H9 (cell line): ENCODE data around the gene TAF15. TPM values are rescaled to one million over a fixed set of nuclear protein-coding genes. Genes with fewer than 3 reads are reported as not detected.

Experiments
- DNase-seq: peaks from one replicate; pipeline ENCODE4 v3.0.0-alpha.2; 2017
- H2AFZ ChIP-seq: one replicate; pipeline ENCODE4 v1.6.1; 2013; ENCODE audit warnings: mild to moderate bottlenecking, low read length, control low read depth, moderate library complexity
- H2AK5ac ChIP-seq: 2 replicates; pipeline ENCODE4 v1.6.1; 2013; ENCODE audit warnings: low read length, control low read depth, mixed read lengths; ENCODE audit not compliant: insufficient read length
- H2BK120ac ChIP-seq: one replicate; pipeline ENCODE4 v1.6.1; 2013; ENCODE audit warnings: low read depth, mild to moderate bottlenecking, low read length, control low read depth, inconsistent platforms; ENCODE audit not compliant: poor library complexity, severe bottlenecking
- H2BK12ac ChIP-seq: 2 replicates; pipeline ENCODE4 v1.6.1; 2013; ENCODE audit warnings: low read length, control low read depth, mixed read lengths, low read depth; ENCODE audit not compliant: insufficient read length
- H2BK15ac ChIP-seq: 2 replicates; pipeline ENCODE4 v1.6.1; 2013; ENCODE audit warnings: low read depth, low read length, control low read depth
- H2BK20ac ChIP-seq: one replicate; pipeline ENCODE4 v1.6.1; 2013; ENCODE audit warnings: low read depth, mild to moderate bottlenecking, low read length, control low read depth, inconsistent platforms; ENCODE audit not compliant: poor library complexity, severe bottlenecking
- H2BK5ac ChIP-seq: 2 replicates; pipeline ENCODE4 v1.6.1; 2013; ENCODE audit warnings: low read length, control low read depth, mixed read lengths; ENCODE audit not compliant: insufficient read length
- H3K14ac ChIP-seq: 2 replicates; pipeline ENCODE4 v1.6.1; 2013; ENCODE audit warnings: low read length, control low read depth; ENCODE audit not compliant: insufficient read depth
- H3K18ac ChIP-seq: 2 replicates; pipeline ENCODE4 v1.6.1; 2013; ENCODE audit warnings: low read depth, mild to moderate bottlenecking, mixed read lengths, low read length, control low read depth; ENCODE audit not compliant: insufficient read length
- H3K23ac ChIP-seq: 2 replicates; pipeline ENCODE4 v1.6.1; 2013; ENCODE audit warnings: low read length, control low read depth, mixed read lengths, low read depth; ENCODE audit not compliant: insufficient read length
- H3K23me2 ChIP-seq: 2 replicates; pipeline ENCODE4 v1.6.1; 2013; ENCODE audit warnings: low read depth, mild to moderate bottlenecking, mixed read lengths, low read length, control low read depth; ENCODE audit not compliant: insufficient read length, poor library complexity, severe bottlenecking
- H3K27ac ChIP-seq: 2 replicates; pipeline ENCODE4 v1.5.1; 2013; ENCODE audit warnings: low read length, control low read depth, mixed read lengths, low read depth; ENCODE audit not compliant: insufficient read length
- H3K27me3 ChIP-seq: 2 replicates; pipeline ENCODE4 v1.6.1; 2013; ENCODE audit warnings: low read length, control low read depth, inconsistent platforms; ENCODE audit not compliant: insufficient read depth
- H3K4ac ChIP-seq: 2 replicates; pipeline ENCODE4 v1.6.1; 2013; ENCODE audit warnings: low read depth, mild to moderate bottlenecking, control low read depth, inconsistent platforms, low read length, moderate library complexity
- H3K4me1 ChIP-seq: 2 replicates; pipeline ENCODE4 v1.6.1; 2013; ENCODE audit warnings: low read length, control low read depth, inconsistent platforms; ENCODE audit not compliant: insufficient read depth
- H3K4me2 ChIP-seq: 2 replicates; pipeline ENCODE4 v1.6.1; 2013; ENCODE audit warnings: low read length, control low read depth, mixed read lengths; ENCODE audit not compliant: insufficient read length, insufficient read depth
- H3K56ac ChIP-seq: 2 replicates; pipeline ENCODE4 v1.6.1; 2013; ENCODE audit warnings: low read depth, mild to moderate bottlenecking, mixed read lengths, low read length, control low read depth; ENCODE audit not compliant: insufficient read length
- H3K79me1 ChIP-seq: 2 replicates; pipeline ENCODE4 v1.6.1; 2013; ENCODE audit warnings: low read depth, mild to moderate bottlenecking, moderate library complexity, low read length, control low read depth, inconsistent platforms; ENCODE audit not compliant: insufficient read depth, poor library complexity, severe bottlenecking
- H3K79me2 ChIP-seq: 2 replicates; pipeline ENCODE4 v1.6.1; 2013; ENCODE audit warnings: low read length, control low read depth, inconsistent platforms; ENCODE audit not compliant: insufficient read depth
- H3K9ac ChIP-seq: 2 replicates; pipeline ENCODE4 v1.6.1; 2013; ENCODE audit warnings: low read length, control low read depth, mixed read lengths; ENCODE audit not compliant: insufficient read length; ENCODE audit errors: extremely low read depth
- H3K9me3 ChIP-seq: one replicate; pipeline ENCODE4 v1.6.1; 2013; ENCODE audit warnings: low read depth, low read length, inconsistent platforms; ENCODE audit not compliant: control insufficient read depth
- H3T11ph ChIP-seq: one replicate; pipeline ENCODE4 v1.6.1; 2013; ENCODE audit warnings: mild to moderate bottlenecking, low read length, control low read depth, inconsistent platforms
- H4K20me1 ChIP-seq: one replicate; pipeline ENCODE4 v1.6.1; 2013; ENCODE audit not compliant: control insufficient read depth, insufficient read length, insufficient read depth
- H4K5ac ChIP-seq: 2 replicates; pipeline ENCODE4 v1.6.1; 2013; ENCODE audit warnings: low read depth, mild to moderate bottlenecking, mixed read lengths, low read length, control low read depth; ENCODE audit not compliant: insufficient read length
- H4K8ac ChIP-seq: replicated peaks from 2 replicates; pipeline ENCODE4 v1.6.1; 2013; ENCODE audit warnings: low read length, control low read depth, mixed read lengths, low read depth; ENCODE audit not compliant: insufficient read length
- H4K91ac ChIP-seq: 2 replicates; pipeline ENCODE4 v1.6.1; 2013; ENCODE audit warnings: low read depth, mild to moderate bottlenecking, moderate library complexity, mixed read lengths, low read length, control low read depth; ENCODE audit not compliant: insufficient read length
- H3K27ac Mint-ChIP-seq, 3 experiments: 2 replicates in 2 of 3; 3 replicates in 1 of 3; pipeline ENCODE4 v1.8.0; 2020 to 2021; ENCODE audit warnings: mixed read lengths in 3 of 3, mild to moderate bottlenecking in 1 of 3, moderate library complexity in 1 of 3
- H3K27me3 Mint-ChIP-seq: 2 replicates; pipeline ENCODE4 v1.8.0; 2021; ENCODE audit warnings: low read depth, mild to moderate bottlenecking, moderate library complexity, mixed read lengths
- H3K36me3 Mint-ChIP-seq, 3 experiments: 2 replicates in 2 of 3; 3 replicates in 1 of 3; pipeline ENCODE4 v1.8.0; 2020 to 2021; ENCODE audit warnings: low read depth in 3 of 3, mixed read lengths in 3 of 3; ENCODE audit not compliant: insufficient read depth in 1 of 3
- H3K4me1 Mint-ChIP-seq, 2 experiments: 2 replicates each; pipeline ENCODE4 v1.8.0; 2020; ENCODE audit warnings: mixed read lengths in 2 of 2
- H3K4me3 Mint-ChIP-seq, 2 experiments: 2 replicates in 1 of 2; 3 replicates in 1 of 2; pipeline ENCODE4 v1.8.0; 2020 to 2021; ENCODE audit warnings: mild to moderate bottlenecking in 2 of 2, mixed read lengths in 2 of 2, moderate library complexity in 1 of 2
- H3K9me3 Mint-ChIP-seq, 2 experiments: 2 replicates in 1 of 2; 3 replicates in 1 of 2; pipeline ENCODE4 v1.8.0; 2020; ENCODE audit warnings: mild to moderate bottlenecking in 2 of 2, mixed read lengths in 2 of 2, moderate library complexity in 1 of 2
- CTCF ChIP-seq: fragments of 200-600 bp; sonication (generic); conservative IDR thresholded peaks from 3 replicates; pipeline ENCODE4 v1.8.0; 2021; ENCODE audit warnings: antibody characterized with exemption, mild to moderate bottlenecking
- WGBS: extraction: QIAGEN DNeasy Blood & Tissue Kit; methylation state at CpG from one replicate; pipeline ENCODE4 v1.1.7; 2013; ENCODE audit warnings: missing lambda C conversion rate, low lambda C conversion rate, mixed read lengths; ENCODE audit not compliant: insufficient read length; ENCODE audit errors: extremely low coverage; 5-methylcytosine and 5-hydroxymethylcytosine counted together
- total RNA-seq: library from RNA; stranded (reverse); gene quantifications from 2 replicates; pipeline ENCODE4 v1.2.1, GENCODE V29; 2021

The TAF15 gene
- total RNA-seq, 1 experiment from 2014 or later, result 304 TPM

- Histone ChIP-seq H2BK12ac (no peak overlapping the region), H4K5ac (no peak overlapping the region), H3K27me3 (no peaks in the 10 kb centered on the region), H2AK5ac (no peak overlapping the region), H3K14ac (no peak overlapping the region), H3K18ac (no peak overlapping the region), H4K8ac (no peak overlapping the region), H3T11ph (no peak overlapping the region), H2BK15ac (no peak overlapping the region), H3K79me2 (no peaks in the 10 kb centered on the region), H3K79me1 (no peaks in the 10 kb centered on the region), H2AFZ (no peak overlapping the region), H3K9me3 (no peaks in the 10 kb centered on the region), H3K4me2 (no peak overlapping the region), H4K20me1 (no peaks in the 10 kb centered on the region), H3K23ac (no peak overlapping the region), H3K23me2 (no peaks in the 10 kb centered on the region), H2BK5ac (no peak overlapping the region), H4K91ac (no peak overlapping the region), H3K27ac (no peak overlapping the region), H3K4me1 (peaks cover 3% of the 10 kb centered on the region; the same call in 1 of the 2 replicates), H3K56ac (no peak overlapping the region), H3K9ac (no peak overlapping the region), H2BK120ac (no peak overlapping the region), H2BK20ac (no peak overlapping the region), H3K4ac (no peak overlapping the region)
- Mint-ChIP-seq H3K36me3 (no peaks in the 10 kb centered on the region), H3K27me3 (peaks cover 1% of the 10 kb centered on the region; the same call in 1 of the 2 replicates), H3K4me3 (no peak overlapping the region), H3K27ac (no peak overlapping the region), H3K9me3 (no peaks in the 10 kb centered on the region), H3K4me1 (peaks cover 6 to 10% of the 10 kb centered on the region in 2 experiments)
- no peak for TF ChIP-seq CTCF
- WGBS, result no CpG with 5 or more reads among the region's 5 CpGs
- no peak for DNase-seq
Observed at GRCh38 chr17:35875072-35875799, 66.0 kb downstream of the TAF15 start.
